ENCODE results near the gene ZNF296.

DNA sequence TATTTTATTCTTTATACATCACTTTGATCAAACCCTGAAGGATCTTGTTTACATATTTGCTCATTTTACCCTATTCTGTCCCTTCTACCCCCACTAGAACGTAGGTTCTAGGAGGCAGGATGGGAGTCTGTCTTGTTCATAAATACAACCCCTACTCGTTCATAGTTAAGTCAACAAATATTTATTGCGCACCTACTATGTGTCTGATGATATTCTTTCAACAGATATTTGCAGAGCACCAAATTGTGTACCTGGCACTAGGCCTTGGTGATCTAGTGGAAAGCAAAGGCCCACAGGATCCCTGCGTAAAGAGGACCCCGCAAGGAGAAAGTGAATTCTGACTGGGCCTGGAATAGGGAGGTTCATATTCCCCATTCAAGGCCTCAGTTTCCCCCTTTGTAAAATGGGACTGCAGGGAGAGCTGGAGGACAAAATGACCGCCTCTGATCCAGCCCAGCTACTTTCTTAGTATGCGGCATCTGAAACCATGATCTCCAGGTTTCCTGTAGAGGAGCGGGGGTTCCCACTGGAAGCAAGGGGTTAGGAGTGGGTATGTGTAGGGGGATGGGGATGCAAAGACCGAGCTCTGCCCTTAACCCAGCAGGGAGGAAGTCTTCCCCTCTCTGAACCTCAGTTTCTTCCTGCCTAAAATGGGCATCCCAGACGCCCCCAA lies 2.2 kb upstream of the ZNF296 start:
- TF ChIP-seq, protein P1, sequence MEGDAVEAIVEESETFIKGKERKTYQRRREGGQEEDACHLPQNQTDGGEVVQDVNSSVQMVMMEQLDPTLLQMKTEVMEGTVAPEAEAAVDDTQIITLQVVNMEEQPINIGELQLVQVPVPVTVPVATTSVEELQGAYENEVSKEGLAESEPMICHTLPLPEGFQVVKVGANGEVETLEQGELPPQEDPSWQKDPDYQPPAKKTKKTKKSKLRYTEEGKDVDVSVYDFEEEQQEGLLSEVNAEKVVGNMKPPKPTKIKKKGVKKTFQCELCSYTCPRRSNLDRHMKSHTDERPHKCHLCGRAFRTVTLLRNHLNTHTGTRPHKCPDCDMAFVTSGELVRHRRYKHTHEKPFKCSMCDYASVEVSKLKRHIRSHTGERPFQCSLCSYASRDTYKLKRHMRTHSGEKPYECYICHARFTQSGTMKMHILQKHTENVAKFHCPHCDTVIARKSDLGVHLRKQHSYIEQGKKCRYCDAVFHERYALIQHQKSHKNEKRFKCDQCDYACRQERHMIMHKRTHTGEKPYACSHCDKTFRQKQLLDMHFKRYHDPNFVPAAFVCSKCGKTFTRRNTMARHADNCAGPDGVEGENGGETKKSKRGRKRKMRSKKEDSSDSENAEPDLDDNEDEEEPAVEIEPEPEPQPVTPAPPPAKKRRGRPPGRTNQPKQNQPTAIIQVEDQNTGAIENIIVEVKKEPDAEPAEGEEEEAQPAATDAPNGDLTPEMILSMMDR (IDR thresholded peaks at IDR 0.05), result no peak
- TF ChIP-seq POLR2A (IDR thresholded peaks at IDR 0.05), result no peak
